AG09319 (cell line): Measurements from ENCODE around the gene SYMPK.
"Not testable (repeated sequence)": the region's sequence is repeated elsewhere in the genome, so short reads cannot be mapped to it uniquely, and the experiment has no call there.

ENCODE experiments used
- DNase-seq: peaks from one replicate; pipeline ENCODE4 v3.0.0-alpha.2; 2010; ENCODE audit warnings: low read depth; ENCODE audit errors: extremely low read depth
- CTCF ChIP-seq: IDR thresholded peaks from 2 replicates; pipeline ENCODE4 v1.5.1; 2011; ENCODE audit warnings: low read depth, mild to moderate bottlenecking, inconsistent platforms, low read length, moderate library complexity

Gene SYMPK

GRCh38 chr19:45872095-45872919 lies 9.4 kb upstream of the SYMPK start:
- TF ChIP-seq CTCF, result no peak

GRCh38 chr19:45870798-45871197 lies 7.9 kb upstream of the SYMPK start:
- no peak for TF ChIP-seq CTCF
- no peak for DNase-seq

More at GRCh38 chr19:45872095-45872919, 9.4 kb upstream of the SYMPK start:
- DNase-seq, result no peak

DNA sequence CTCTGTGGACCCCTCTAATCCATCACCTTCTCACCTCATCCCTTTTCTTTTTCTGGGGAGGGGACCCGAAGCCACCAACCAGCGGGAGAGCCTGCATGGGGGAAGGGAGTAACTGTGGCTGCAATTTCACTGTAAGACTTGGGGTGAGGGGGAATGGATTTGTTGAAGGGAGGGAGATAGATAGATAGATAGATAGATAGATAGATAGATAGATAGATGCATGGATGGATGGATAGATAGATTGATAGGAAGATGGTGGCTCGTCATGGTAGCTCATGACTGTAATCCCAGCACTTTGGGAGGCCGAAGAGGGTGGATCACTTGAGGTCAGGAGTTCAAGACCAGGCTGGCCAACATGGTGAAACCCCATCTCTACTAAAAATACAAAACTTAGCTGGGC lies 4.3 kb upstream of the SYMPK start:
- not testable (repeated sequence) for DNase-seq

- no peak for TF ChIP-seq CTCF
- DNase-seq, result no peak
These were observed 3.6 kb upstream of the SYMPK start for GRCh38 chr19:45866400-45867176.

- TF ChIP-seq CTCF, result no peak
- no peak for DNase-seq
These were observed 2.5 kb upstream of the SYMPK start for GRCh38 chr19:45865269-45865948.

- no peak for DNase-seq
These were observed 1.7 kb upstream of the SYMPK start for GRCh38 chr19:45864629-45865082.

More at GRCh38 chr19:45864629-45865082, 1.7 kb upstream of the SYMPK start:
- TF ChIP-seq CTCF, result no peak
